Astrocyte (in vitro differentiated cells and primary cell): ENCODE results near the gene FASLG. TPM values are rescaled to one million over a fixed set of nuclear protein-coding genes. Genes with fewer than 3 reads are reported as not detected.
"Not testable (repeated sequence)": the region's sequence is repeated elsewhere in the genome, so short reads cannot be mapped to it uniquely, and the experiment has no call there.

Experiments used
- DNase-seq: peaks from one replicate; pipeline ENCODE4 v3.0.0-alpha.2; 2010; ENCODE audit warnings: low read depth
- FAIRE-seq: peaks from 2 replicates; lab custom pipeline; 2011; peaks lifted over from hg19 to GRCh38; lab: Jason Lieb, UNC
- H2AFZ ChIP-seq: 2 replicates; pipeline ENCODE4 v1.6.0; 2012; ENCODE audit warnings: low read depth, low read length, inconsistent platforms
- H3K27ac ChIP-seq: 2 replicates; pipeline ENCODE4 v1.5.1; 2011; ENCODE audit warnings: low read depth, low read length, inconsistent platforms
- H3K27me3 ChIP-seq: 2 replicates; pipeline ENCODE4 v1.6.0; 2011; ENCODE audit warnings: low read length, inconsistent platforms; ENCODE audit not compliant: insufficient read depth
- H3K36me3 ChIP-seq: 2 replicates; pipeline ENCODE4 v1.5.1; 2011; ENCODE audit warnings: low read length, inconsistent platforms; ENCODE audit not compliant: insufficient read depth
- H3K4me1 ChIP-seq: 2 replicates; pipeline ENCODE4 v1.5.1; 2011; ENCODE audit warnings: low read length, inconsistent platforms; ENCODE audit not compliant: insufficient read depth
- H3K4me2 ChIP-seq: 2 replicates; pipeline ENCODE4 v1.6.0; 2012; ENCODE audit warnings: low read length, inconsistent platforms
- H3K4me3 ChIP-seq: 2 replicates; pipeline ENCODE4 v1.5.1; 2011; ENCODE audit warnings: low read depth, mild to moderate bottlenecking, low read length, inconsistent platforms; ENCODE audit not compliant: insufficient read depth
- H3K79me2 ChIP-seq: 2 replicates; pipeline ENCODE4 v1.6.0; 2012; ENCODE audit warnings: mild to moderate bottlenecking, low read length, inconsistent platforms; ENCODE audit not compliant: insufficient read depth
- H3K9ac ChIP-seq: 2 replicates; pipeline ENCODE4 v1.6.0; 2012; ENCODE audit warnings: mild to moderate bottlenecking, low read length, inconsistent platforms
- H3K9me3 ChIP-seq: 2 replicates; pipeline ENCODE4 v1.5.1; 2012; ENCODE audit warnings: low read depth, mild to moderate bottlenecking, low read length, inconsistent platforms; ENCODE audit not compliant: insufficient read depth
- H4K20me1 ChIP-seq: 2 replicates; pipeline ENCODE4 v1.6.0; 2012; ENCODE audit warnings: low read length, inconsistent platforms; ENCODE audit not compliant: insufficient read depth
- H3K27ac Mint-ChIP-seq: one replicate; pipeline ENCODE4 v1.8.0; 2021; ENCODE audit warnings: mild to moderate bottlenecking, mixed read lengths; ENCODE audit not compliant: unreplicated experiment
- H3K27me3 Mint-ChIP-seq: one replicate; pipeline ENCODE4 v1.8.0; 2021; ENCODE audit warnings: low read depth, mixed read lengths; ENCODE audit not compliant: unreplicated experiment
- H3K36me3 Mint-ChIP-seq: one replicate; pipeline ENCODE4 v1.8.0; 2021; ENCODE audit warnings: low read depth, mixed read lengths; ENCODE audit not compliant: unreplicated experiment
- H3K4me1 Mint-ChIP-seq: one replicate; pipeline ENCODE4 v1.8.0; 2021; ENCODE audit warnings: low read depth, mixed read lengths; ENCODE audit not compliant: unreplicated experiment
- H3K4me3 Mint-ChIP-seq: one replicate; pipeline ENCODE4 v1.8.0; 2021; ENCODE audit warnings: mild to moderate bottlenecking, moderate library complexity, mixed read lengths; ENCODE audit not compliant: unreplicated experiment
- H3K9me3 Mint-ChIP-seq: one replicate; pipeline ENCODE4 v1.8.0; 2021; ENCODE audit warnings: mild to moderate bottlenecking, mixed read lengths; ENCODE audit not compliant: unreplicated experiment
- CTCF ChIP-seq: IDR thresholded peaks from 2 replicates; pipeline ENCODE4 v1.5.1; 2011; ENCODE audit warnings: low read depth, mild to moderate bottlenecking, inconsistent platforms, low read length, moderate library complexity; ENCODE audit not compliant: insufficient read depth
- EZH2 ChIP-seq: IDR thresholded peaks from 2 replicates; pipeline ENCODE4 v1.6.1; 2012; ENCODE audit warnings: mild to moderate bottlenecking, low read length, inconsistent platforms; ENCODE audit not compliant: insufficient read depth
- total RNA-seq: library from RNA; stranded (reverse); gene quantifications from 2 replicates; pipeline ENCODE4 v1.2.1, GENCODE V29; 2021

FASLG gene
- total RNA-seq, 1 donor from 2014 or later: not detected

- DNase-seq (no peak), FAIRE-seq (no peak)
- H3K9me3 ChIP-seq: no peaks in the 10 kb centered on the region
- H3K9ac ChIP-seq: no peak overlapping the region
- H3K4me2 ChIP-seq: no peak overlapping the region
- no peak overlapping the region for H3K4me3 ChIP-seq
- Mint-ChIP-seq H3K4me1 (peaks cover 23% of the 10 kb centered on the region), H3K4me3 (no peak overlapping the region), H3K27me3 (no peaks in the 10 kb centered on the region), H3K9me3 (peaks cover 2% of the 10 kb centered on the region), H3K36me3 (no peaks in the 10 kb centered on the region), H3K27ac (no peak overlapping the region)
- TF ChIP-seq CTCF (no peak), EZH2 (no peak)
- H3K36me3 ChIP-seq: no peaks in the 10 kb centered on the region
- H4K20me1 ChIP-seq: no peaks in the 10 kb centered on the region
- H2AFZ ChIP-seq: no peak overlapping the region
- H3K27me3 ChIP-seq: no peaks in the 10 kb centered on the region
- H3K4me1 ChIP-seq: no peaks in the 10 kb centered on the region
- H3K27ac ChIP-seq: no peak overlapping the region
- H3K79me2 ChIP-seq: no peaks in the 10 kb centered on the region
Measured at GRCh38 chr1:172686143-172686542, 27.2 kb downstream of the FASLG start.

GRCh38 chr1:172688428-172689085 is 29.7 kb downstream of the FASLG start:
- not testable (repeated sequence) for H3K9me3 Mint-ChIP-seq, H3K4me1 ChIP-seq, H3K27ac Mint-ChIP-seq, H3K9me3 ChIP-seq, H3K4me3 Mint-ChIP-seq, H3K79me2 ChIP-seq, H3K36me3 ChIP-seq, H3K27me3 ChIP-seq, H3K4me2 ChIP-seq, H3K36me3 Mint-ChIP-seq, H4K20me1 ChIP-seq, H3K9ac ChIP-seq, FAIRE-seq, H3K4me3 ChIP-seq, H3K4me1 Mint-ChIP-seq, H3K27ac ChIP-seq, H2AFZ ChIP-seq, H3K27me3 Mint-ChIP-seq, DNase-seq

- H3K36me3 ChIP-seq, H4K20me1 ChIP-seq, H2AFZ ChIP-seq, H3K4me1 ChIP-seq, DNase-seq, H3K4me3 Mint-ChIP-seq, H3K9ac ChIP-seq, H3K27ac ChIP-seq, H3K9me3 Mint-ChIP-seq, H3K27ac Mint-ChIP-seq, H3K27me3 Mint-ChIP-seq, H3K27me3 ChIP-seq, FAIRE-seq, H3K4me3 ChIP-seq, H3K36me3 Mint-ChIP-seq, H3K4me2 ChIP-seq, H3K4me1 Mint-ChIP-seq, H3K9me3 ChIP-seq, H3K79me2 ChIP-seq: not testable (repeated sequence)
Measured at GRCh38 chr1:172690925-172691324, 32.0 kb downstream of the FASLG start.
